Left kidney (tissue), 2 donors: ENCODE data around the gene GALM. TPM values are rescaled to one million over a fixed set of nuclear protein-coding genes. Genes with fewer than 3 reads are reported as not detected.
"Not testable (repeated sequence)": the region's sequence is repeated elsewhere in the genome, so short reads cannot be mapped to it uniquely, and the experiment has no call there.

ENCODE experiments used
- DNase-seq: peaks from one replicate; pipeline ENCODE4 v3.0.0-alpha.2; 2013
- polyA plus RNA-seq: library from polyadenylated mRNA; unstranded; fragments of 120-200 nt; gene quantifications from one replicate; pipeline ENCODE4 v1.2.1, GENCODE V29; 2013; ENCODE audit not compliant: insufficient read length

GALM gene
- polyA plus RNA-seq, 1 donor: 56.4 TPM

GRCh38 chr2:38676681-38677080, 10.8 kb downstream of the GALM start:
- no peak for DNase-seq

DNA sequence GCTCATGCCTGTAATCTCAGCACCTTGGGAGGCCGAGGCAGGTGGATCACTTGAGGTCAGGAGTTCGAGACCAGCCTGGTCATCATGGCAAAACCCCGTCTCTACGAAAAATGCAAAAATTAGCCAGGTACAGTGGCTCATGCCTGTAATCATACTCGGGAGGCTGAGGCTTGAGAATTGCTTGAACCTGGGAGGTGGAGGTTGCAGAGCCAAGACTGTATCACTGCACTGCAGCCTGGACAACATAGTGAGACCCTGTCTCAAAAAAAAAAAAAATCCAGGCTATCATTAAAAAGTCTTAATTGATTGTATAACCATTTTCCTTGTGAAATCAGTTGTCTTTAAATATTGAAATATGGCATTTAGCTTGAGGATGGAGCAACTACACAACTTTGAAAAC, 15.0 kb downstream of the GALM start:
- not testable (repeated sequence) for DNase-seq

GRCh38 chr2:38682008-38682575, 16.2 kb downstream of the GALM start:
- no peak for DNase-seq

GRCh38 chr2:38682620-38683019, 16.7 kb downstream of the GALM start:
- DNase-seq: not testable (repeated sequence)

GRCh38 chr2:38683766-38684165, 17.9 kb downstream of the GALM start:
- no peak for DNase-seq

DNA sequence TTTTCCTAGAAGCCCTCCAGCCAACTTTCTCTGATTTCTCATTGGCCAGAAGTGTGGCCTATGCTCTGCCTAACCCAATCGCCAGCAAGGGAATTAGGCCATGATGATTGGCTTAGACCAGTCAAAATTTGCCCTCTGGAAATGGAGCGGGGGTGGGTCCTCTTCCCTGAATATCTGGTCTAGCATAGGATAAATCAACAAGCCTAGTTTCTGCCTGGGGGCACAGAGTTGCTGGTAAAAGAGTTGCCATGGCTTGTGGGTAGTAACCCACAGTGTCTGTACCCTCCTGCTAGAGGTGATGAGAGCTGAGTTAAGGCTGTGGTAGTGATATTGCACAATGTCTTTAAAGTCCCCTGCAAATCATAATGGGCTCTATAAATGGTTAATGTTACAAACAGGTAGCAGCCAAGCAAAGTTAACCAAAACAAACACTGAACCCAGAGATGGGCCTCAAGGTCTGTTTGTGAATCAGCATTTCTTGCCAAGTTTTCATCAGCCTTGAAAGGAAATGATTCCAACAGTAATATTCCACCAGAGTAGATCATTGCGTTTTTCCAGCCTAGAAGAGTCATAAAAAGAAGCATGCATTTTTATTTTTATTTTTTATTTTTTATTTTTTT, 19.3 kb downstream of the GALM start:
- DNase-seq: no peak

DNA sequence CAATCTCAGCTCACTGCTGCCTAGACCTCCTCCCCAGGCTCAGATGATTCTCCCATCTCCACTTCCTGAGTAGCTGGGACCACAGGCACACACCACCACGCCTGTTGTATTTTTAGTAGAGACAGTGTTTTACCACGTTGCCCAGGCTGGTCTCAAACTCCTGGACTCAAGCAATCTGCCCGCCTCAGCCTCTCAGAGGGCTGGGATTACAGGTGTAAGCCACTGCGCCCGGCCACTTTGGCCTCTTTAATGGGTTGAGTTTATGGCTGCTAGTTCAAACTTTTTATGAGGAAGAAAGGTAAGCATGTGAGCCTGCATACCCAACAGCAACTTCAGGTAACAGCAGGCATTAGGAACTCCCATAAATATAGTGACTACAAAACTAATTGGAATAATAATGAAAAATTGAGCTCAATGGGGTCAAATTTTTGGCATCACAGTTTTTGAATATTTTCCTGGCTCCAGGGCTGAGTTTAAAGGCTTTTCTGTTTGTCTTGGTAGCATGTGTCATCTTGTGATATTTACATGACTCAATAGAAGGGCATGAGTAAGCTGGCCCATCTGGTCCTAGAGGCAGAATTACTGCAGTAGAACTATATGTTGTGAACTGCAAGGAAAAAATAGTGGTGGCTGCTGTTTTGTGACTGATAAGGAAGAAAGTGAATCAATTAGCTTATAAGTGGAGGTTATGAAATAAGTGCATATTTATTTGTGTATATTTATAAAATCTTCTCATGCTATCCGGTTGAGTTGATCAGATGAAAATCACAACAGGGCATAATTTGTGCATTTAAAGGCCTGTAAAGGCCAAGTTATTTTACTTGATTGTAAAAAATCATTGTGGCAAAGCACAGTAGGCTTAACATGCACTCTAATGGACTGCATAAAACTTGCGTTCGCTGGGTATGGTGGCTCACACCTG, 24.8 kb downstream of the GALM start:
- no peak for DNase-seq

DNA sequence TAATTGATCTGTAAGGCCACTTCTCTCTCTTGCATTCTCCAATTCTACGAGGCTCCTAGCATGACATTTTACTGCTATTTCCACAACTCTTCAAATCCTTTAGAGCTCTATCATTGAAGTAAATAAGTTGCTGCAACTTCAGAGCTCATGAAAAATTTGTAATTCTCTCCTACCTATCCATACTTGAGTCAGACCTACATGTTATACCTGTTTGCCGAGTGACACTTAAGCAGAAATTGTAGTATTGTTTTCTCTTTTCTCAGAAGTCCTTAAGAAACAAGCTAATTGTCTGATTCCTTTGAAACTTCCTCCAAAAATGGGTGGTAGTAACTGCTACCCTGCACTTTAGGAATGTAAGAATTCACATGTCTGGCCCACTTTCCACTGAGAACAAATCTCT, 26.1 kb downstream of the GALM start:
- no peak for DNase-seq

- no peak for DNase-seq
Observed at GRCh38 chr2:38692636-38693318, 26.9 kb downstream of the GALM start.

- DNase-seq: no peak
Observed at GRCh38 chr2:38697116-38697840, 31.4 kb downstream of the GALM start.

GRCh38 chr2:38698467-38699003, 32.6 kb downstream of the GALM start:
- DNase-seq: no peak

DNA sequence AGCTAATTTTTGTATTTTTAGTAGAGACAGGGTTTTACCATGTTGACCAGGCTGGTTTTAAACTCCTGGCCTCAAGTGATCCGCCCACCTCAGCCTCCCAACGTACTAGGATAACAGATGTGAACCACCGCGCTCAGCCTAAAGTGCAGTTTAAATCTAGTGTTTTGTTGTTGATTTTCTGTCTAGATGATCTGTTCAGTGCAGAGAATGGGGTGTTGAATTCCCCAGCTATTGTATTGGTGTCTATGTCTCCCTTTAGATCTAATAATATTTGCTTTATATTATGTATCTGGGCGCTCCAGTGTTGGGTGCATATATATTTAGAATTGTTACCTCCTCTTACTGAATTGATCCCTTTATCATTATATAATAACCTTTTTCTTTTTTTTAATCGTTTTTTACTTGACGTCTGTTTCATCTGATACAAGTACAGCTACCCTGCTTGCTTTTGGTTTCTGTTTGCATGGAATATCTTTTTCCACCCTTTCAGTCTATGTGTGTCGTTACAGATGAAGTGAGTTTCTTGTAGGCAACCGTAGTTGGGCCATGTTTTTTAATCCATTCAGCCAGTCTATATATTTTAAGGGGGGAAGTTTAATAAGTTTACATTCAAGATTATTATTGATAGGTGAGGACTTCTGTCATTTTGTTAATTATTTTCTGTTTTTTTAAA, 34.3 kb downstream of the GALM start:
- DNase-seq: no peak

GRCh38 chr2:38700881-38701458, 35.1 kb downstream of the GALM start:
- no peak for DNase-seq

GRCh38 chr2:38701542-38701941, 35.6 kb downstream of the GALM start:
- DNase-seq: no peak

- DNase-seq: no peak
Observed at GRCh38 chr2:38702413-38702812, 36.5 kb downstream of the GALM start.

DNA sequence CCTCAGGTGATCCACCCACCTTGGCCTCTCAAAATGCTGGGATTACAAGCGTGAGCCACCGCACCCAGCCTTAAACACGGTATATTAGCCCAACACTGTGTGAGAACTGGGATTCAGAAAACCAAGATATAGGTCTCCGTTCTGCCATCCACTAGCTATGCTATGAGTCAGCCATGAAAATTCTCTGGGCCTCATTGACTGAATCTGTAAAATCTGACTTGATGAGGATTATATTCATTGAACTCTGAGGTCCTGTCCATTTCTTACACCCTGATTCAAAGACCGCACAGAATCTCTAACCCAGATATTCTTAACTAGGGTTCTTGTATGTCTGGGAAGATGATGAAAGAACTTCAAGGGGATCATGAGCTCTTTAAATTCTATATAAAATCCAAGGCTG, 37.4 kb downstream of the GALM start:
- not testable (repeated sequence) for DNase-seq

DNA sequence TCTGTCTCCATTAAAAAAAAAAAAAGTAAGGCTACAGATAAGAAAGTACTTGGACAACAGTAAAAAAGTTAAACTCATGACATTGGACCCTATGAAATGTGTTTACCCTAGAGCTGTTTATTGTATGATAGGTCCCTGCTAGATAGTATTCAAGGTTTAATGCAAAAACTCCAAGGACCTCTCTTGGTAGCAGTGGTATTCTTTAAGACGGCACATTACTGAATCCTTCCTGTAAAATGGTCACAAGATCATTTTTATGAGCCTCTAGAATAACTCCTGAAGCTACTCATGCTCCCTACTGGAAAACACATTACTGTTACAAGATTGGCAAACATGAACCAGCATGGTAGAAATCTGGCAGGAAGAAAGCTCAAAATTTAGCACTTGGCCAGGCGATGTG, 38.8 kb downstream of the GALM start:
- no peak for DNase-seq

GRCh38 chr2:38706846-38707345, 41.0 kb downstream of the GALM start:
- DNase-seq: no peak

DNA sequence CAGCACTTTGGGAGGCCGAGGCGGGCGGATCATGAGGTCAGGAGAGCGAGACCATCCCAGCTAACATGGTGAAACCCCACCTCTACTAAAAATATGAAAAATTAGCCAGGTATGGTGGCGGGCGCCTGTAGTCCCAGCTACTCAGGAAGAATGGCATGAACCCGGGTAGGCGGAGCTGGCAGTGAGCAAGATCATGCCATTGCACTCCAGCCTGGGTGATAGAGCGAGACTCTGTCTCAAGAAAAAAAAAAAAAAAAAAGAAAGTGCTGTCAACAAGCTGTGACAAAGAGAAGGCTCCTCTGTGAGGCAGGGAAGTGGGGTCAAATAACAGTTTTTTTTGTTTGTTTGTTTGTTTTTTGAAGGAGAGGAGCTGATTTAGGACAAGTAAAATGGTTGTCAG, 42.6 kb downstream of the GALM start:
- DNase-seq: not testable (repeated sequence)

- no peak for DNase-seq
Observed at GRCh38 chr2:38708900-38709566, 43.1 kb downstream of the GALM start.
